HG03066 (cell line): ENCODE measurements around the gene MMP1.

Experiments used
- ATAC-seq: cut with Tn5 transposase; IDR thresholded peaks from one replicate; pipeline ENCODE4 v1.9.1; 2021; ENCODE audit warnings: low read depth; ENCODE audit not compliant: unreplicated experiment

The MMP1 gene

DNA sequence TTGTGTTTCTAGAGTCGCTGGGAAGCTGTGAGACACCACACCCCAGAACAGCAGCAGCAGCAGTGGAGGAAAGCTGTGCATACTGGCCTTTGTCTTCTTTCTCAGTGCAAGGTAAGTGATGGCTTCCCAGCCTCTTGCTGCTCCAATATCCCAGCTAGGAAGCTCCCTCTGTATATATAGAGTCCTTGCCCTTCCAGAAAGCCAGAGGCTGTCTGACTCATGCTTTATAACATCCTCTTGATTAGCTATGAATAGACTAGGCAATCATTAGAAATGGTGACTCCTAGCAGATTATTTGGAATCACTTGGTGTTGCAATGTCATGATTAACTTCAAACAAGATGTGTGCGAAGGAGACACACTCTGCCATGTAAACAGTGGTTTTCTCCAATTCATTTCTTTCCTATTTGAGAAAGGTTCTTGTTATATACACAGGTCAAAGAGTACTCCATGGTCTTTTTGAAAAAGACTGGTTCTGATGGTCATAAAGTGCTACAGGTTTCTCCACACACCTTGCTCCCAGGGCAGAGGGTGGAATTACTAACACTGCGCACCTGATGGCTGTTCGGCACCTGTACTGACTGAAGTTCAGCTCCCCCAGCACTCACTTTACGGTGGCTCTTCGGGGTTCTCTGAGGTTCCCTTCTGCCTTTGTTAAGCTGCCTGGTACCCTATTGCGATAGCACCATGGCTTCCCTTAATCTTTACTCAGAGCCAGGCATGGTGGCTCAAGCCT lies at the start of gene MMP1:
TSS of gene MMP1 (minus strand) at position 149 of the 735 bp plus-strand sequence. CDS start at position 81, 68 bp downstream.
- no peak for ATAC-seq

DNA sequence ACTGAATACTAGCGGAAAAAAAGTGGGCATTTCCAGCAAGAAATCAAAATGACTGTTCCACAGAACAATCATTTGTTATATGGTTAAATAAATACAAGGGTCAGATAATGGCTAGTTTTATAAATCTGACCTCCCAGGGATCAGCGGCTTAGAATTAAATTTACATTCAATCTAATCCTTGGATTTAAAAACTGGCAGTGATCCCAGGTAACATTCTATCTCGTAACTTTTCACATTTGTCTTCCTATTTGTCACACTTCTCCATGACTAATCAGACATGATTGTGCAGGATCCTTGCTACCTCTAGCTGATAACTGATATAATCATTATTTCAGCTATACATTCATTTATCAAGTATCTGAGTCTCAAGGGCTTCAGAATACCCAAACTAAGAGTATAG lies 48.3 kb upstream of the MMP1 start:
- no peak for ATAC-seq

DNA sequence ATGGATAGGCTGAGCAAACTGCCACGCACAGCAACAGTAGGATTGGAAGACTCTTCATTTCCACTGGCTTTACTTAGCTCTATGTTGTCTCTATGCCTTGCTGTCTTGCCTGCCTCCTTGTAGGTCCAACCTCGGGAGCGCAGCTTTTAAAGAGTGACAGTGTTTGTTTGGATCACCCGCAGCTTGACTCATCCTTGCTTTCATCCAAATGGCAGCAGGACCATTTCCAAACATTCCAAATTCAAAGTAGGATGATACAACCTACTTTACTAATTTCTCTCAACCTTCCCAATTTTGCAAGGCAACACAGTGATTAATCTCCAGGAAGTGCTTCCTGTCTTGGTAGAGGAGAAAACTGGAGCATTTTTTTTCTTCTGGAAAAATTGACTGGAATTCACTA lies 45.5 kb upstream of the MMP1 start, which contains the start of gene MMP3:
TSS of gene MMP3 (minus strand) at position 121 of the 400 bp plus-strand sequence. CDS start at position 58, 63 bp downstream.
- no peak for ATAC-seq

DNA sequence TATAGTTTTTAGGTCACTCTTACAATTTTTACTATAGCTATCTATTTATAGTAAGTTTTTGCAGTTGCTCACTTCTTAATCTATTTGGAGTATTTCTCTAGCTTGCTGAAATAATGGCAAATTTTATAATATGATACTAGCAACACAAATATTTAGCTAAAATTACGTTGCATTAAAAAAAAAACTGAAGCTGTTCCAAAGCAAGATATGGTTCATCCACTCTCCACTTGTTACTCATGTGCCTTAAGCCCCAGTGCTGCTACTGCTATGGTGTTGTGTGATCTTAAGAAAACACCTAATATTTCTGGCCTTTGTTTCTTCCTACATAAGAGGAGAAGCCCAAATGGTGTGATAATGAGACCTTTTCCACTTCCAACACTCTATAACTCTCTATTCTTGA lies 45.0 kb upstream of the MMP1 start:
- no peak for ATAC-seq

DNA sequence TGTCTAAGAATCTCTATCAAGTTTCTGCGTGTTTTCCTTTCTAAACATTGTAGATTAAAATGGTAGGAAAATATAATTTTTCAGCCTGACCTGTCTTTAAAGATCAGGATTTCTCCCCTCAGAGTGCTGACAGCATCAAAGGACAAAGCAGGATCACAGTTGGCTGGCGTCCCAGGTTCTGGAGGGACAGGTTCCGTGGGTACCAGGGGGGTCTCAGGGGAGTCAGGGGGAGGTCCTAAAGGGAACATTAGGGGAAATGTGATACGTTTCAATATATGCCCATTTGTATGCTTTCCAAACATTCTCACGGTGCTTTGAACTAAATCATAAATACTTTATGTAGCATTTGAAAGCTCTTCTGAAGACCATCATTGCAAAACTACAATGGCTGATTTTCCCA lies 42.1 kb upstream of the MMP1 start:
- no peak for ATAC-seq

DNA sequence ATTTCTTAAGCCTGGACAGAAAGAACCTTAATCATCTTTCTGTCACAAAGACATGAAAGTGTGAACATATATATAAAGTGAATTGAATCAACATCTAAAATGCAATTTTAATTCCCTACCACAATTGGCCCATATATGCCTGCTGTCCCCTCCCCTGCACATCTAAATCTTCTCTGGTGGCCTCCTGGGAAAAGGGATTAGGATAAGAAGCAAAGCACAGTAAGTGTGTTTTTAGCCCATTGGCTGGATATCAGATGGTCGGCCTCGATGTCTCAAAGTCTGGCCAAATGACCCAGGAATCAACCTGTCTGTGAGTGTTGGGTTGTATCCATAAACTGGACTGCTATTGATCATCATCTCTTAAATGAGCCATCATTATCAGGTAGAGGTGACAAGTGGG lies 39.7 kb upstream of the MMP1 start:
- no peak for ATAC-seq

DNA sequence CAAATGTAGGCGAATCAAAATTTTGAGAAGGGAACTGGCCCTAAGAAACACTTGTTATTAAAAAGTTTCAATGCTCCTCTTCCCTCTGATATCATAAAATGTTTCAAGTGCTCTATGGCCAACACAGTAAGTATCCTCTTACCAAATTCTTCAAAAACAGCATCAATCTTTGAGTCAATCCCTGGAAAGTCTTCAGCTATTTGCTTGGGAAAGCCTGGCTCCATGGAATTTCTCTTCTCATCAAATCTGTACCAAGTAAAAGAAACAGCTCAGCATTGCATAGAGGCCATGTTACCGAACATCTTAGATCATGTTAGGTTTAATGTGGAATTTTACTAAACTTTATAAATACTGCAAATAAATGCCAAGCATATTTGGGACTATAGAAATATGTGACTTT lies 39.2 kb upstream of the MMP1 start:
- ATAC-seq, result no peak

DNA sequence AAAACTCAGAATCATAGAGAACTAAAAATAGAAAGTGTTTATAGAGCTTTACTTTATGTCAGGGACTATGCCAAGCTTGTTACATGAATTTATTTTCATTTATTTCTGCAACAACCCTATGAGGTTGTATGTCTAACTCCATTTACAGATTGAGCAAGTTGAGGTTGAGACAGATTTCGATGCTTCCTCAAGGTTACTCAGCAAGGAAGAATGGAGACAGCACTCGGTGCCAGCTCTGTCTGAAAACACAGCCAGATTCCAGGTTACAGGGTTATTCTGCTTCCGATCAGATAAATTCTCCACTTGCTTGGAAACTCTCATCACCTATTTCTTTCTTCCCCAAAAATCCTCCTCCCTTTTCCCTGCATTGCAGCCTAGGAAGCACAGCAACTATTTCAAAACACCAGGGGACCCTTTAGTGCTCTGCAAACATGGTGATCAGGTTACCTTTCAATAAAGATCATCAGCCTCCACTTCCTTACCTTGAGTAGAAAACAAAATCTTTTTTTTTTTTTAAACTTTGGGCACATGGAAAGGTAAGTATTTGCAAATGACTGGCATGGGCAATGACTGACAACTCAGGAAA lies 38.4 kb upstream of the MMP1 start:
- ATAC-seq, result no peak

DNA sequence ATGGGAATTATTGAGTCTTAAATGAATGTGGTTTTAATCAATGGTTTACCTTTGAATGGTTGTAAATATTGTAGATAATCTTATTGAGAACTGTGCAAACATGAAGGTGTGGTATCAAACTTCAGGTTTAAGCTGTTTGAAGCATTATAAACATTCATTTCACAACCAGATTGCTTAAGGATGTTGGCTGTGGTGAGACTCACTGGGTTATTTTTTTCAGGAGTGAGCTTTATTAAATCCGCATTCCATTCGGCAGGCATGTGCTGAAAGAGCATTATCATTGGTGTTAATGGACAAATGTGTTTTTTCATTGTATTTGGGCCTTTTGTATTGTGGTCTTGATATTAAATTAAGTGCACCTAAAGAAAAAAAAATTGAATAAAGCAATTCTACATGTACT lies 35.8 kb upstream of the MMP1 start:
- ATAC-seq, result no peak

DNA sequence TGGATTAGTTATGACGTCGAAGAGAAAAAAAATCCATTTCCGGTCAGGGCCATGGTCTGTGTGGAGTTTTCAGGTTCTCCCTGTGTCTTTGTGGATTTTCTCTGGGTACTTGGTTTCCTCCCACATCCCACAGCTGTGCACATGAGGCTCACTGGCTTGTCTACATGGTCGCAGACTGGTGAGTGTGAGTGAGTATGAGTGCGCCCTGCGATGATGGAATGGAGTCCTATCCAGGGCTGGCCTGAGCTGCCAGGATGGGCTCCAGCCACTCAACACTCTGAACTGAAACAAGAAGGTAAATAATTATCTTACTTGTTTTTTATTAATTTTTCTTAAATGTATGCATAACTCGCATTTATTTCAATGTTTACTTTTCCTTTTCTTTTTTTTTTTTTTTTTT lies 34.7 kb upstream of the MMP1 start:
- no peak for ATAC-seq

DNA sequence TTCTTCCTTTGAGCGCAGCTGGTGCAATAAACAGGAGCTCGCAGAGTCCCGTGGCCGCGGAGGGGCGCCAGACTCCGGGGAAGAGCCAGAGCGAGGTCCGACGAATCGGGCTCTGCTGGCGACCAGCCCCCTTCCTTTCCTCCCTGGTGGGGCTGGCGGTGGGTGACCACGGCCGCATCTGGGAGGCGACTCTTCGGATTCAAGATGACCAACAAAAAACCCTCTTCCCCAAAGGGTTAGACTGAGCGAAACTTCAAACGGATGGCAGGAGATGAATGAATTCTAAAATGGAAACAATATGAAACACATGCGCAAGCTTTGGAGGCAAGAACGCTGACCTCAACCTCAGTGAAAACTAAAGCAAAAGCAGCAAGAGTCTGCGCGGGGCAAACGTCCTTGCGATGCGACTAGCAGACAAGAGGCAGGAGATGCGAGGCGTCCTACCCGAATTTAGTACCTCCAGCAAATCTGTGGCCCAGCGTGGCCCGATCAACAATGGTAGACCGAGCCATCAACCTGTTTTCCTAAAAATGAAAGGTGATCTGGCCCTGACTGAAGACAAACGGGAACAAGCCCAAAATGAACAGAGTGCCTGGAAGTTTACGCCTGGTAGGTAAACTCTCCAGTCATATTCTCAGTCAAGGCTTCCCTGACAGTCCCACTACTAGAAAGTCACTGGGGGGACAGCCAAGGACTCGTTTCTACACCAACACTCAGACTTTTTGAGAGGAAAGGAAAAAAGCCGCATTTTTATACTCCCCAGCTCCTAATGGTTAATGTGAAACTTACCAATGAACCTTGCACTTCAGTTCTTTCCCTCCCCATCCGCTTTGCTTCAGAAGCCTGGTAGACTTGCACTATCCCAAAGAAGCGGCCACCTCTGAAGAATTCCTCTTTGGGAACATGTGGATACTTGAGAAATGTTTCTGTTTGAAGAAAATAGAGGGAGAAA lies 33.8 kb upstream of the MMP1 start:
- no peak for ATAC-seq

DNA sequence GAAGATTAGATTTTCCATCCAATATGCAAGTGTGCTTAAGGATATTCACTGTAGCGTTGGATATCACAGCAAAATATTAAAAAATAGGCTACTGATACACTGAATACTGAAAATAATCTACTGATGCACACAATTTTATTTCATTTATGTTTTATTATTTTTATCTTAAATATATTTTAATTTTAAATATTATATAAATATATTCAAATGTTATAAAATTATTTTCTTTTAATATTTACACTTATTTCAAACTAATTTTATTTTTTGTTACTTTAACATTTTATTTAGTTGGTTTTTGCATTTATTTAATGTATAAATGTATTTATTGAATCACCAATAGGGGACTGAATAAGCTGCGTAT lies 33.1 kb upstream of the MMP1 start:
- ATAC-seq, result no peak

DNA sequence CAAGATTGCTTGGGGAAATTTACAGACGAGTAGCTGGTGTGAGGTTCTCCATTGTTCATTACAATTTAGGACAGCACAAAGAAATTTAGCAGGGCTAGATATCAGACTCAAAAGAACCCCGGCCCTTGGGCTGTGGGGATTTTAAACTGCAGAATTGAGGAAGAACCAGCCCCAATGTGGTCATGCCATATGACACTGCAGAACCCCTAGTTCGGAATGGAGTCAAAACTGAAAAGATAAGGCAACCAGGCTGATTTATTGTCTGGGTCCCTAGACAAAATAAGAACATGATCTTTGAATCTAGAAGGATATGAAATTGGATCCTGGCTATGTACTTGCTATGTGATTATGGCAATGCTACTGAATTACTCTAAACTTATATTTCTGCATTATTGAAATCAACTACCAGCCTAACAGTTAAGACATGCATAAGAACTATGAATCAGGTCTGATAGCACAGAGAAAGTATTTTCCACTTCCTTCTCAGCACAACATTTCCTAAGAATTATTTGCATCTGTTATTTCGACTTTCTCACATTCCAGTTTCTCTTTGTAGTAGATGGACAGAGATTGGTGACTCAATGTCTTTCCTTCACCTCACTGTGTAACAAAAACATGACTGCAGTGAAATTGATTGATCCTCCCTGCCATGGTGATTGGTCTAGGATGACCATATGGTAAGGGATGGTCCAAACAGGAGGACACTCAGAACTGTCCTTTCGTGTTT lies 32.2 kb upstream of the MMP1 start:
- ATAC-seq, result no peak

DNA sequence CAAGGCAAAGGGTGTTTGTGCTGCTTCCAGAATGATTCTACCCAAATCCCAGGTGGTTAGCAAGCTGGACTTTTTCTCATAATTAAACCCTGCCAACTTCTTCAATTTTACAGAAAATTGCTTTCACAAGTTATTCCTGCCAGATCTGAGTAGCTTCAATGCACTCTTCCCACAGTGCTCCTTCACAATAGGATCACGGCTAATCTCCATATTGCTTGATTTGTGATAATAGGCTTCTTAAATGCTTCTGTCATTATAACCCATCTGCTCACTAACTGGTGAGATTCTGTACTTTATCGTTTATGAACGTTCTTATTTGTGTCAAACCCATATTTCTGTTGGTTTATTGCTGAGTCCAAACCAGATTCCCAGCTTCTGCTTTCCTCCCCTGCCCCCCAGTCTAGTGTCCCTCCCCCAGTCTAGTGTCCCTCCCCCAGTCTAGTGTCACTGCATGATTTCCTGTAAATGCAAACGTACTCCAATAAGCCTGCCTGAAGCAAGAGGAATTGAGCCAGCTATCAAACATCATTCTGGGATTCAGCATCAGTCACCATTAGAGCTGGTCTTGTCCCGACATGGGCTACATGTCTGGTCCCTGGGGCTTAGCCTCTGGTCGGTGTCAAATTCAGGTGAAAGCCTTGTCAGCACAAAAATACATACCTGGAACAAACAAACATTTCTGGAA lies 31.5 kb upstream of the MMP1 start:
- no peak for ATAC-seq

DNA sequence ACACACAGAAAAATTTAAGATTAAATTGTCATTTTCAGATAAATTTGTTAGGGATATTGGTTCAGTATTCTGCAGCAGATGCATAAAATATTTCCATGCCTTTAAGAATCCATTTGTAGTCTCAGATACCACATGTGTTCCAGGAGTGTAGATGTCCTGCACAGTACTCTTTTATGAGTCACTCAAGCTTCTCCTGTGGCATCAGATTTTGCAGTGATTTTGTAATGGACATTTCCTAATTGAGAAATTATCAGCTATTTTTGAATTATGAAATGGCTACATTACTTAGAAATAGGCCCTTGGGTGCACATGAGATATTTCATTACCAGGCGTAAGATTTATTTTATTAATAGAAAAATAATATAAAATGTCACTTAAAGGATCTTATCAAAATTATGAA lies 26.6 kb upstream of the MMP1 start:
- no peak for ATAC-seq

DNA sequence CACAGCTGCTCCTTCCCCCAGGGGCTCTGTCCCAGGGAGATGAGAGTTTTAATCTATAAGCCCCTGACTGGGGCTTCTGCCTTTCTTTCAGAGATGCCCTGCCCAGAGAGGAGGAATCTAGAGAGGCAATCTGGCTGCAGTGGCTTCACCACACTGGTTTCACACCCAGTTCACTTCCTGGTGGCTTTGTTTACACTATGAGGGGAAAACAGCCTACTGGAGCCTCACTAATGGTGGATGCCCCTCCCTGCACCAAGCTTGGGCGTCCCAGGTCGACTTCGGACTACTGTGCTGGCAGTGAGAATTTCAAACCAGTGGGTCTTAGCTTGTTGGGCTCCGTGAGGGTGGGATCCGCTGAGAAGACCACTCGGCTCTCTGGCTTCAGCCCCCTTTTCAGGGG lies 21.5 kb upstream of the MMP1 start:
- no peak for ATAC-seq

DNA sequence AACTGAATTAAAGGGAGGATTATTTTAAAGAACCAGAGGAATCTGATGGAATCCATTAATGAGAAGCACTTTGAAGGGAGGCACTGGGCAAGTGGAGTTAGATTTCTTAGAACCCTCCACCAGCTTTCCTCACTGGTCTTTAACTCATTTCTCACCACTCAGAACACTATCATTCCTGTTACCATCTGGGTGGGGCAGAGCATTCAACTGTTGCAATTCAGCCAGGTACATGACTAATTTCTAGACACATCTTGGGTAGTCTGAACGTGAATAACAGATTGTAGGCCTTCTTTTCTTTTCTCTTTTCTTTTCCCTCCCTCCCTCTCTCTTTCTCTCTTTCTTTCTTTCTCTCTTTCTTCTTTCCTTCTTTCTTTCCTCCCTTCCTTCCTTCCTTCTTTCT lies 15.5 kb upstream of the MMP1 start:
- ATAC-seq, result no peak

DNA sequence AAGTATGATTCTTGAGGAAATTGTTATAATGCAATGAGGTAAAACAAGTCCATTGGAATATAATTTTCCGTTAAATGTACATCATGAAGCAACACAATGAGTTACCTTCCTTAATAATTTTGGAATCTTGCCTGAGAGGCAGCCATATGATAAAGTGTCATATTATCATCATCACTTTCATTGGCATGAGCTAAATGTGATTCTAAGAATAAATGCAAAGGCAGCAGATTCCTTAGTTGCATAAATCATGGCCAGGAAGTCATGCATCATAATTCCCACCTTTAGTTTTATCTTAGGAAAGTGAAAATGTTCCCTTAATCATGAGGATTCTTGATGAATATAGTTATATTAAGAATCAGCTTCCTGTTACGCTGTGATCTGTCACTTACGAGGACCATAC lies 14.2 kb upstream of the MMP1 start:
- ATAC-seq, result no peak

DNA sequence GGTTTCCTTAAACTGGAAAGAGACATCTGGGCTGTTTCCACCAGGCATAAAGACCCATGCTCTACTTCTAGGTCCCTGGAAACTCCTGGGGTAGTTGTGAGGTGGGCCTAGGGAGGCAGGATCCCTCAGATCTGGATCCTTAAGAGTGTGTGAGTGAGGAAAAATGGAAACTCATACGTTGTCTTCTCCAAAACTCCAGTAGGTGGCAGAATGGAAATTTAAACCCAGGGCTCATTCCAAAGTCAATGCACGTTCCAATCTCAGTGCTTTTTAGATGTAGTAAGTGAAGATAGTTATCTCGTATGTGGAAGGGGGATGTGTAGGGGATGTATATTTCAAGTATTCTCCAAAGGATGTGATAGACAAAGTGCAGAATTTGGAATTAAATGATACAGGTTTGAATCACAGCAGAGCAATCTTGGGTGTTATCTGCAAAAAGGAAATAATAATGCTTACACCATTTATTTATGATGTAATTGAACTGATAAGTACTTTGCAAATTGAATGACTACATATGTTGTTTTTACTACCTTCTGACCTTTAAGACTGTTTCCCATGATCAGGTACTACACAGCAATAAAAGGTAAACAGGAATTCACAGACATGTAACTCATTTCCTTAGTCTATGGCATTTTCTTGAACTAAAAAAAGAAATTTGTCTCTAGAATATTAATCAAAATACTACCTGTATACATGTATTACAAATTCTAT lies 13.1 kb upstream of the MMP1 start:
- ATAC-seq, result no peak

DNA sequence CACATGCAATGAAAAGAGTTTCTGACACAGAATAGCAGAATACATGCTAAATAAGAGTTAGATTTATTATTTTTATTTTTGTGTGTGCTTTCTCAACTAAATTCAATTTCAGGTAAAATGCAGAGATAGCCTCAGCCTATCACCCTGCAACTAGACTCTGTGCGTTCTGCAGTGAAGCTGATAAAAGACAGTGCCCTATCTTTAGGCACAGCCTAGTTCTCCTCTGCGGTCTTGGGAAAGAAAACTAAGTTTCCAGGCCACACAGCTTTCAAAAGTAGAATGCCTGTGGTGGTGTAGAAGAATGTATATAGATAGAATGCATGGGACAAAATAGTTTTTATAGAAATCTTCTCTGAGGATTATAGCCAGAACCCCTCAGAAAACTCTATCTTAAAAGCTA lies 12.0 kb upstream of the MMP1 start:
- ATAC-seq, result no peak
